HG02852 (cell line): ENCODE measurements around the gene NEXMIF.
"Not testable (repeated sequence)": the region's sequence is repeated elsewhere in the genome, so short reads cannot be mapped to it uniquely, and the experiment has no call there.

Experiments used
- ATAC-seq: cut with Tn5 transposase; IDR thresholded peaks from one replicate; pipeline ENCODE4 v1.9.1; 2021; ENCODE audit warnings: mild to moderate bottlenecking, moderate library complexity; ENCODE audit not compliant: unreplicated experiment

Gene NEXMIF

DNA sequence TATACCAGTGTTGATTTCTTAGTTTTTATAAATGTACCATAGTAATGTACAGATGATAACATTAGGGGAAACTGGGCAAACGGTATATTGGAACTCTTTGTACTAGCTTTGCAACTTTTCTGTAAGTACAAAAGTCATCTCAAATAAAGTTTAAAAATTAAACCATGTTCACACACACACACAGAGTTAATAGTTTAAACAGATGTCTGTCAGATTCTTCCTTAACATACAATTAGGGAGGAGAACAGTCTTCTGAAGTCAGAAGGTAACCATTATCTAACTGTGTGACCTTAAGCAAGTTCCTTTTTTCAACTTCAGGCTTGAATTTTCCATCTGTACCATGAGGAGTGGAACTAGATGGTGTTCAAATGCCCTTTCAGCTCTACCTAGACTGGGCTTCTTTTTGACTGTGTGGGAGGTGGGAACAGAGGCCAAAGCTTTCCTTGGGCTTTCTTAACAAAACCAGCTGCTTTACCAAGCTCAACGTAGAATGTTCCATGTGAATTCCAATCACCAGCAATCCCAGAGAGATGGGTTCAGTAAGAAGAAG, 127.8 kb downstream of the NEXMIF start:
- no peak for ATAC-seq

DNA sequence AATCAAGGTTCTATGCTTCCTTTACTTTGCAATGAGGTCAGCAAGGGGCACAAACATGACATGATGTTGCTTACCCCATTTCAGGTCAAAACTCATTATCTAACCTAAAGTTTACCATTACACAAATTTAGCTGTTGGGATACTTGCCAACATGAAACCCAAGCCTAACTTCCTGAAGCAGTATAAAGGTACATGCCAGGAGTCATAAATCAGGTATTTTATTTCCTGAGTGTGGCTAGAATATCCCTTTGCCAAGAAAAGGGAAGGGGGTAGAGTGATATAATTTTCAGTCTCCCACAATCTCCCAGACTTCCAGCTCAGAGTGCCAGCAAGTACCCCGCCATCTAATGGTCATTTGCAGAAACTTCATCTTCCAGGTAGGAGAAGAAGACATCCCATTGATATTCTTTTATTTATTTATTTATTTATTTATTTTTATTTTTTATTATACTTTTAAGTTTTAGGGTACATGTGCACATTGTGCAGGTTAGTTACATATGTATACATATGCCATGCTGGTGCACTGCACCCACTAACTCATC, 136.6 kb downstream of the NEXMIF start:
- ATAC-seq = no peak

DNA sequence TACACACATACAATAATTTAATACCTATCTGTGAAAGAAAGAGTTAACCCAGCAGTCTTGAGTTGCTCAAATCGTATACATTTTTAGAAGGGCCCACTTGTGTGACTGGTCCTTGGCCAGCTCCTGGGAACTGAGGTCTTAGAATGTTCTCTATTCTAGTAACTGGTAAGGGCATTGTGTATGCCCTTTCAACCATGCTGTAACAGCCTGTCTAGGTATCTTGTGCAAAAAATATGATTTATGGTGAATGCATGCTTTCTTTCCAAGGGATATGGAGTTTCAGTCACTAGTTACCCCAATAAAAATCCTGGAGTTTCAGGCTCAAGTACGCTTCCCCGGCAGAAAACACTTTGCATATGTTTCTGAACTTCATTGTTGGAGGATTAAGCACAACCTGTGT, 140.6 kb downstream of the NEXMIF start:
- no peak for ATAC-seq

GRCh38 chrX:74781507-74782034, 143.7 kb downstream of the NEXMIF start:
- peak; percentile 50 for ATAC-seq

- peak; percentile 49 for ATAC-seq
These were observed 146.1 kb downstream of the NEXMIF start for GRCh38 chrX:74779175-74779574.

- no peak for ATAC-seq
These were observed 150.3 kb downstream of the NEXMIF start for GRCh38 chrX:74774988-74775387.

DNA sequence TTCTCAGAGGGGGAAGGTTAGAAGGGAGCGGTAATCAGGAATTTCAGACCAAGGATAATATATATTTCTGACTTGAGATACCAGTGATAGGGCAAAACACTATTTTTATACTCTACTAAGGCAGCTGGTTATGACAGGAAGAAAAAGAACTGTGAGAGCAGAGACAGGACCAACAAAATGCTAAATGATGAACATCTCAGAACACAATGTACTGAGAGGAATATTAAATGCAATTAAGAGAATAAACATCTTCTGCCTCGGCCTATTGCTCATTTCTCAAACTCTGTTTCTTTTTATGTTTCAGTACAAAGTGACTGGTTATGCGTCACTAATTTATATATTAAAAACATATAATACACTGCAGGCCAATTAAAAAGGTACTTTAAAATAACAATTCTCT, 188.8 kb downstream of the NEXMIF start:
- ATAC-seq = no peak

GRCh38 chrX:74705269-74705668, 220.0 kb downstream of the NEXMIF start:
- no peak for ATAC-seq

DNA sequence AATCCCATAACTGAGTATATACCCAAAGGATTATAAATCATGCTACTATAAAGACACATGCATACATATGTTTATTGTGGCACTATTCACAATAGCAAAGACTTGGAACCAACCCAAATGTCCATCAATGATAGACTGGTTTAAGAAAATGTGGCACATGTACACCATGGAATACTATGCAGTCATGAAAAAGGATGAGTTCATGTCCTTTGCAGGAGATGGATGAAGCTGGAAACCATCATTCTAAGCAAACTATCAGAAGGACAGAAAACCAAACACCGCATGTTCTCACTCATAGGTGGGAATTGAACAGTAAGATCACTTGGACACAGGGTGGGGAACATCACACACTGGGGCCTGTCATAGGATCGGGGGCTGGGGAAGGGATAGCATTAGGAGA, 223.9 kb downstream of the NEXMIF start:
- not testable (repeated sequence) for ATAC-seq

DNA sequence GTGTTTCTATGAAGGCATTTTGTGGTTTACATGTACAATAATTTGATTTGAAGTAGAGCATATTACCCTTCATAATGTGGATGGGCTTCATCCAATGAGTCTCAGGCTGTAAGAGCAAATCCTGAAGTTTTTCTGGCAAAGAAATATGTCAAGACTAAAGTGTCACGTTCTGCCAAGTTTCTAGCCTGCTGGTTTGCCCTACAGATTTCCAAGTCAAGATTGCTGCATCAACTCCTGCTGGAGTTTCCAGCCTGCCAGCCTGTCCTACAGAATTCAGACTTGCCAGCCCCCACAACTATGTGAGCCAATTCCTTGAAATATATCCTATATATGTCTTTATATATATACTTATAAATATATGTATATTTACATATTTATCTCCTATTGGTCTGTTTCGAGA, 240.8 kb downstream of the NEXMIF start:
- no peak for ATAC-seq
